Lung (tissue), 12 donors: Measurements from ENCODE around the gene SOCS2. TPM values are rescaled to one million over a fixed set of nuclear protein-coding genes. Genes with fewer than 3 reads are reported as not detected.
"Not testable (repeated sequence)": the region's sequence is repeated elsewhere in the genome, so short reads cannot be mapped to it uniquely, and the experiment has no call there.

Source experiments
- ATAC-seq: fragments of 200-7000 bp; cut with Tn5 transposase; one replicate; pipeline ENCODE4 v1.9.1; 2020; ENCODE audit warnings: moderate number of reproducible peaks; ENCODE audit not compliant: insufficient read depth, low FRiP score
- DNase-seq, 3 donors: peaks; one replicate each; pipeline ENCODE4 v3.0.0-alpha.2; 2013 to 2017
- H3K27ac ChIP-seq, 2 donors: one replicate each; pipeline ENCODE4 v1.5.1; 2013; ENCODE audit warnings: mild to moderate bottlenecking in 2 of 2, moderate library complexity in 2 of 2, control low read depth in 1 of 2, inconsistent platforms in 1 of 2, low read depth in 1 of 2, low read length in 1 of 2
- H3K27me3 ChIP-seq, 3 donors: one replicate each; pipeline ENCODE4 v1.5.1; 2013; ENCODE audit warnings: low read length in 2 of 3; ENCODE audit not compliant: control insufficient read depth in 3 of 3, insufficient read depth in 3 of 3
- H3K36me3 ChIP-seq, 4 donors: one replicate each; pipeline ENCODE4 v1.5.1; 2013; ENCODE audit warnings: low read length in 4 of 4, mild to moderate bottlenecking in 1 of 4, moderate library complexity in 1 of 4; ENCODE audit not compliant: control insufficient read depth in 4 of 4, insufficient read depth in 4 of 4
- H3K4me1 ChIP-seq, 5 donors: one replicate each; pipeline ENCODE4 v1.5.1; 2013; ENCODE audit warnings: low read length in 5 of 5, mild to moderate bottlenecking in 2 of 5, moderate library complexity in 1 of 5; ENCODE audit not compliant: control insufficient read depth in 5 of 5, insufficient read depth in 5 of 5
- H3K4me3 ChIP-seq: one replicate; pipeline ENCODE4 v1.5.1; 2013; ENCODE audit warnings: mild to moderate bottlenecking, control low read depth, moderate library complexity
- H3K9ac ChIP-seq, 2 donors: one replicate each; pipeline ENCODE4 v1.5.1; 2013; ENCODE audit warnings: low read length in 2 of 2, control low read depth in 1 of 2; ENCODE audit not compliant: insufficient read depth in 1 of 2
- H3K9me3 ChIP-seq, 4 donors: one replicate each; pipeline ENCODE4 v1.5.1; 2013; ENCODE audit warnings: low read length in 3 of 4, mild to moderate bottlenecking in 1 of 4, moderate library complexity in 1 of 4; ENCODE audit not compliant: control insufficient read depth in 4 of 4, insufficient read depth in 3 of 4
- WGBS, 2 donors: extraction: QIAGEN DNeasy Blood & Tissue Kit; methylation state at CpG; one replicate each; pipeline ENCODE4 v1.1.7; 2013; 5-methylcytosine and 5-hydroxymethylcytosine counted together
- polyA plus RNA-seq, 2 donors: library from polyadenylated mRNA; stranded (reverse); fragments of 200-250 nt; gene quantifications; one replicate each; pipeline ENCODE4 v1.2.1, GENCODE V29; 2013
- total RNA-seq, 2 donors: library from RNA; depleted of rRNA in 1 of 2; stranded (reverse); fragments of >200 nt in 1 of 2; gene quantifications; one replicate each; pipeline ENCODE4 v1.2.1, GENCODE V29; 2014 to 2021
- TF ChIP-seq, protein P1 (sequence below): IDR thresholded peaks from 2 replicates; pipeline ENCODE4 v1.5.1; 2012; ENCODE audit warnings: mild to moderate bottlenecking; ENCODE audit errors: control extremely low read depth, extremely low read depth
- donor health status: control.
- donor health status: control.
- donor health status: Bipolar disorder and iron deficiency.
- donor health status: healthy.
- donor health status: DM: yes; HTN: yes; CAD: no.

Gene SOCS2
- total and polyA plus RNA-seq, 4 donors, result 26.9 to 45.1 (median 32.7) TPM

DNA sequence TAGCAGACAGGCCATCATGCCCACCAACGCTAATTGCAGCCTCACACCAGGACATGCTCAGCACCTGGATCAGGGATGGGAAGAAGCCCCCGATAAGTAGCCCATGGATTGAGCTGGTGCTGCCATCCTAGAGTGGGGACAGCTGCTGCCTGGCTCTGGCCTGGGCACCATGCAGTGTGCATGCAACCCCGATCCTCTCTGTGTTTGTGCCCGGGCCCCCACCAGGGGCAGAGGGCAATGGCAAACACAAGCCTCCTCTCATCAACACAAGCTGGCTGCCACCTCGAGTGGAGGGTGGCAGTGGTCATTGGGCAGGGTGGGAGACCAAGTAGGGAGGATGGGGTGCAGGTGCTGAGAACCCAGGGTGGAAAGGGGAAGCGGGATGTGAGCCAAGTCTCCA, 23.3 kb upstream of the SOCS2 start:
- no peaks in the 10 kb centered on the region for H3K27me3 ChIP-seq
- no peaks in the 10 kb centered on the region for H3K9me3 ChIP-seq
- peaks cover 0 to 4% (median 0%) of the 10 kb centered on the region in 4 donors for H3K36me3 ChIP-seq
- H3K4me1 ChIP-seq, result peaks cover 0 to 2% (median 0%) of the 10 kb centered on the region in 5 donors
- no peak overlapping the region for H3K4me3 ChIP-seq
- H3K27ac ChIP-seq, result no peak overlapping the region
- ATAC-seq, result no peak
- DNase-seq, result no peak
- WGBS, 2 donors, result 84 to 92% methylated on average over 6 of the region's 6 CpGs
- H3K9ac ChIP-seq, result no peak overlapping the region
- TF ChIP-seq, protein P1, sequence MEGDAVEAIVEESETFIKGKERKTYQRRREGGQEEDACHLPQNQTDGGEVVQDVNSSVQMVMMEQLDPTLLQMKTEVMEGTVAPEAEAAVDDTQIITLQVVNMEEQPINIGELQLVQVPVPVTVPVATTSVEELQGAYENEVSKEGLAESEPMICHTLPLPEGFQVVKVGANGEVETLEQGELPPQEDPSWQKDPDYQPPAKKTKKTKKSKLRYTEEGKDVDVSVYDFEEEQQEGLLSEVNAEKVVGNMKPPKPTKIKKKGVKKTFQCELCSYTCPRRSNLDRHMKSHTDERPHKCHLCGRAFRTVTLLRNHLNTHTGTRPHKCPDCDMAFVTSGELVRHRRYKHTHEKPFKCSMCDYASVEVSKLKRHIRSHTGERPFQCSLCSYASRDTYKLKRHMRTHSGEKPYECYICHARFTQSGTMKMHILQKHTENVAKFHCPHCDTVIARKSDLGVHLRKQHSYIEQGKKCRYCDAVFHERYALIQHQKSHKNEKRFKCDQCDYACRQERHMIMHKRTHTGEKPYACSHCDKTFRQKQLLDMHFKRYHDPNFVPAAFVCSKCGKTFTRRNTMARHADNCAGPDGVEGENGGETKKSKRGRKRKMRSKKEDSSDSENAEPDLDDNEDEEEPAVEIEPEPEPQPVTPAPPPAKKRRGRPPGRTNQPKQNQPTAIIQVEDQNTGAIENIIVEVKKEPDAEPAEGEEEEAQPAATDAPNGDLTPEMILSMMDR, result no peak

DNA sequence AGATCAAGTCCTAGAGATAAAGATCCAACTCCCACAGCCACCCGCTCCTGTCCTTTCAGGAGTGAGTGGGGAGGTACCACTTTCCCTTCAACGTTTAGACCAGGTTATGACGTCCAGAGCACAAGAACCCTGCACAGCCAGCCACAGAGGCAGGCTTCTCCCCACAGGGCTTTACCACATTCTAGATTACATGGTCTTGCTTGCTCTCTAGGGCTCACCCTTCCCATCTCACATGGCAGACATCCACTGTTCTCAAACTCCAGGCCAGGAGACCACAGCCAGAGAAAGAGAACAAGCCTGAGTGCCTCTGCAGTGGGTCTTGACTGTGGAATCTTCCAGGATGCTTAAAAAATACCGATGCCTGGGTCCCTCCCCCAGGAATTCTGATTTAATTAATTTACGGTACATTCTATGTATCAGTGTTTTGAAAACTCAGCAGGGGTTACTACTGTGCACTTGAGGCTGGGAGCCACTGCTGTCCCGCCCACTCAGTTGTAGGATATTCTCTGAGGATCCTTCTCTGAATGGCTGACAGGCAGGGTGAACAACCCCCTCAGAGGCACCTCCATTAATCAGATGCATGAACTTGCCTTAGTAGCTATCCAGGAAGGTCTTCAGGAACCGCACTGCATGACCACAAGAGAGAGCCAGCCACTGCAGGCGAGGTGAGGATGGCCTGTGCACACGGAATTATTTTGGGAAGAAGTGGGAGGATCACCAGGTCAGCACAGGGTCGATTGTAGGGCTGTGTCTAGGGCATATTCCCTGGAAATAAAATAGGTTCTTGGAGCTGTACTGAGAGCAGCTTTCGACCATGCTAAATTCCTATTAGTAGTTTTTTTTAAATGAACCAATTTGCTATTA, 21.5 kb upstream of the SOCS2 start:
- 87 to 91% methylated on average over 11 of the region's 11 CpGs for whole genome bisulfite sequencing, 2 donors
- no peak overlapping the region for H3K9ac ChIP-seq
- DNase-seq (no peak), ATAC-seq (no peak)
- no peaks in the 10 kb centered on the region for H3K9me3 ChIP-seq
- TF ChIP-seq, protein P1, result no peak
- no peak overlapping the region for H3K4me3 ChIP-seq
- H3K36me3 ChIP-seq, result no peaks in the 10 kb centered on the region
- H3K27me3 ChIP-seq, result no peaks in the 10 kb centered on the region
- no peak overlapping the region for H3K27ac ChIP-seq
- H3K4me1 ChIP-seq, result peaks cover 0 to 2% (median 0%) of the 10 kb centered on the region in 5 donors

DNA sequence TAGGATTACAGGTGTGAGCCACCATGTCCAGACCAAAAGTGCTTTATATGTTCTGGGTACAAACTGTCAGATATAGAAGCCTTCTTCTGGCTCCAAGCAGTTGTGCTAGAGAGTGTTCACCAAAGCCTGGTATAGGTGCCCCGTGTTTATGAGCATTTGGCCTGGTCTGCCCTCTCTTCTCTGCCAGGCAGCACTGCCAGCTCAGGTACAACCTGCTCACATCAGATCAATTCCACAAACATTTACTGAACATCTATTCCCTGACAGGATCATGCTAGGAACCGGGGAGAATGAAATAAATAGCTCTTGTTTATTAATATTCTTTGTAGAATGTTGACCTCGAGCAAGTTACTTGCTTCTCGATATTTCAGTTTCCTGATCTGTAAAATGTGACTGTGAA, 20.0 kb upstream of the SOCS2 start:
- DNase-seq, result no peak
- H3K4me3 ChIP-seq, result no peak overlapping the region
- peaks cover 0 to 2% (median 0%) of the 10 kb centered on the region in 5 donors for H3K4me1 ChIP-seq
- WGBS, 2 donors, result 78 to 95% methylated on average over 4 of the region's 4 CpGs
- no peaks in the 10 kb centered on the region for H3K9me3 ChIP-seq
- H3K9ac ChIP-seq, result no peak overlapping the region
- no peaks in the 10 kb centered on the region for H3K36me3 ChIP-seq
- TF ChIP-seq, protein P1, result no peak
- ATAC-seq, result no peak
- H3K27ac ChIP-seq, result no peak overlapping the region
- no peaks in the 10 kb centered on the region for H3K27me3 ChIP-seq

DNA sequence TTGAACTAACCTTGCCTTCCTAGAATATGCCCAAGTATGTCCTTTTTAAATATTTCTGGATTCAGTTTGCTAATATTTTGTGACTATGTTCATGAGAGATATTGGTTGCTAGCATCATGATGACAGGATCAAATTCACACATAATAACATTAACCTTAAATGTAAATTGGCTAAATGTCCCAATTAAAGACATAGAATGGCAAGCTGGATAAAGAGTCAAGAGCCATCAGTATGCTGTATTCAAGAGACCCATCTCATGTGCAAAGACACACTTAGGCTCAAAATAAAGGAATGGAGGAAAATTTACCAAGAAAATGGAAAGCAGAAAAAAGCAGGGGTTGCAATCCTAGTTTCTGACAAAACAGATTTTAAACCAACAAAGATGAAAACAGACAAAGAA, 14.6 kb upstream of the SOCS2 start:
- not testable (repeated sequence) for H3K27me3 ChIP-seq, H3K27ac ChIP-seq, H3K36me3 ChIP-seq

DNA sequence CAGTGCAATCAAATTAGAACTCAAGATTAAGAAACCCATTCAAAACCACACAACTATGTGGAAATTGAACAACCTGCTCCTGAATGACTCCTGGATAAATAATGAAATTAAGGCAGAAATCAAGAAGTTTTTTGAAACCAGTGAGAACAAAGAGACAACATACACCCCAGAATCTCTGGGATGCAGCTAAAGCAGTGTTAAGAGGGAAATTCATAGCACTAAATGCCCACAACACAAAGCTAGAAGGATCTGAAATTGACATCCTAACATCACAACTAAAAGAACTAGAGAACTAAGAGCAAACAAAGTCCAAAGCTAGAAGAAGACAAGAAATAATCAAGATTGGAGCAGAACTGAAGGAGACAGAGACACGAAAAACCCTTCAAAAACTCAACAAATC, 13.8 kb upstream of the SOCS2 start:
- DNase-seq, H3K9me3 ChIP-seq, H3K4me1 ChIP-seq, H3K4me3 ChIP-seq, H3K27ac ChIP-seq, H3K27me3 ChIP-seq, H3K9ac ChIP-seq, H3K36me3 ChIP-seq, ATAC-seq: not testable (repeated sequence)
- whole genome bisulfite sequencing, 2 donors, result 93 to 96% methylated on average over 1 of the region's 1 CpG

More for the DNA sequence above, 14.6 kb upstream of the SOCS2 start:
- H3K9me3 ChIP-seq, DNase-seq, H3K4me3 ChIP-seq, H3K9ac ChIP-seq, H3K4me1 ChIP-seq, ATAC-seq: not testable (repeated sequence)
